SK-N-SH treated with all-trans-retinoic acid at 6 μM for 48 hours (cell line): ENCODE data around the gene USP35.

Experiments used
- BACH2 ChIP-seq: fragments of 250-450 bp; sonication (Bioruptor Pico); IDR thresholded peaks from 2 replicates; pipeline ENCODE4 v1.9.0; 2021; ENCODE audit warnings: mild to moderate bottlenecking, borderline replicate concordance
- ISL1 ChIP-seq: fragments of 250-450 bp; sonication (Bioruptor Pico); IDR thresholded peaks from 2 replicates; pipeline ENCODE4 v2.1.2; 2022; ENCODE audit warnings: mild to moderate bottlenecking, moderate library complexity
- RARB ChIP-seq: fragments of 250-450 bp; sonication (Bioruptor Pico); IDR thresholded peaks from 2 replicates; pipeline ENCODE4 v1.8.0; 2021; ENCODE audit warnings: mild to moderate bottlenecking, moderate library complexity

DNA sequence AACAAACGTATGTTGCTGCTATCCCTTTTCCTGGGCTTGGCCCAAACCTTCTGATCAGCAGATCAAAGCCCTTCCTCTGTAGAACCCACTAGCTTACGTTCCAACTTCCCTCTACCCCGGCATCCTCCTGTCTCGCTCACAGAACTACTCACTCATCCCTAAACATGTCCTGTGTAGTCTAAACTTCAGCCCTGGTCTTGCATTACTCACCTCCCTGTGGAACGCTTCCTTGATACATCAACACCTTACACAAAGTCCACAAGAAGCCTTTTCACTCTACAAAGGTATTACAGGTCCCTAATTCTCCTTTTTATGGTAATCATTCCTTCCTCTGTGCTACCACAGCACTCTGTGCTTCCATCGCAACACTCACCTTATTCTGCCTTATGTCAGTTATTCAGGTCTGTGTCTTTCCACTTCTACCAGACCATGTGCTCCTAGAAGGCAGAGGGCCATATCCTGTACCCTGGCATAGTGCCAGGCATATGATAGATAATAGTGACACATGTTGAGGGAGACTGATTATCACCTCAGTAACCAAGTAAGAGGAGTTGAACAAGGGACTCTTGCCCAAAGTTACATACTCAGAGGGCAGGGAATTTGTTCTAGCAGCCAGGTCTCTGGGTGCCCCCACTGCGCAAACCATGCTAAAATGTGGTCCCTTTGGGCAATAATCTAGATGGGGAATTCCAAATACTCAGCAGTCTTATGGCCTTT is 41.6 kb downstream of the USP35 start:
- TF ChIP-seq RARB (CRISPR knock-in tag) (no peak), ISL1 (CRISPR knock-in tag) (no peak), BACH2 (CRISPR knock-in tag) (no peak)
